ENCODE results near the gene MC1R. TPM values are rescaled to one million over a fixed set of nuclear protein-coding genes. Genes with fewer than 3 reads are reported as not detected.

Gene MC1R
- total RNA-seq, 3 donors from 2014 or later (not counting 1 experiment from before 2014, with no cell fraction given): 12.3 to 22.2 (median 13.7) TPM

- Mint-ChIP-seq H3K27ac (peak overlapping the region; percentile 70 to 79), H3K4me1 (peaks cover 20 to 25% of the 10 kb centered on the region in 2 donors), H3K9me3 (no peaks in the 10 kb centered on the region), H3K36me3 (peaks cover 7% of the 10 kb centered on the region), H3K4me3 (no peak overlapping the region), H3K27me3 (ENCODE audit: low read depth in 2 of 2) (no peaks in the 10 kb centered on the region)
- Histone ChIP-seq H3K36me3 (ENCODE audit: control insufficient read depth, insufficient read depth, low read length) (peaks cover 65% of the 10 kb centered on the region), H3K9me3 (ENCODE audit: control insufficient read depth, insufficient read depth, low read length) (no peaks in the 10 kb centered on the region), H3K4me1 (ENCODE audit: control insufficient read depth, insufficient read depth, low read length) (no peaks in the 10 kb centered on the region), H3K4me3 (ENCODE audit: low read length) (no peak overlapping the region), H3K27ac (ENCODE audit: low read length) (no peak overlapping the region), H3K27me3 (ENCODE audit: control insufficient read depth, insufficient read depth, low read length) (no peaks in the 10 kb centered on the region)
- no peak for ATAC-seq
- 97% methylated on average over 8 of the region's 8 CpGs for WGBS (ENCODE audit: insufficient coverage)
- no peak for DNase-seq
- no peak for TF ChIP-seq CTCF (IDR thresholded peaks at IDR 0.05)
- intact Hi-C loops (cut with micrococcal nuclease): no loop called here
Observed at GRCh38 chr16:89884041-89884421, 34.6 kb upstream of the MC1R start.

DNA sequence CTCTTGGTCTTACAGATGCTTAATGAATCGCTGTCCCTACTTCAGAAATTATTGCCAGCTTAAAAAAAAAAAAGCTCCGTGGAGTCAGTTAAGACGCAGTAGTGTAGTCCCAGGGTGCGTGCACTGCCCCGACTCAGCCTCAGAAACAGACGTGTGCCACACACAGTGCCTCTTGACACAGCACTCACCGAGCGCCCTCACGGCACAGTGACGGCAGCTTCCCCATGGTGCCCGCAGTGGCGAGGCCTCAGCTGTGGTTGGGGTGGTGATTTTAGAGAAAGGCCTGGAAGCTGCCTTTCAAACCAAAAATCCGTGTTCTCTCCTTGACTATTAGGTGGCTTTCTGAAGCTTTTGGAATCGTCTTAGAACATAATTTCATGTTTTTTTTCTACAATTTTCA is 31.4 kb upstream of the MC1R start:
- H3K36me3 ChIP-seq (ENCODE audit: control insufficient read depth, insufficient read depth, low read length): peaks cover 65% of the 10 kb centered on the region
- 99% methylated on average over 14 of the region's 14 CpGs for WGBS (ENCODE audit: insufficient coverage)
- H3K4me3 Mint-ChIP-seq: no peak overlapping the region
- no peaks in the 10 kb centered on the region for H3K27me3 Mint-ChIP-seq (ENCODE audit: low read depth in 2 of 2)
- DNase-seq (no peak), ATAC-seq (no peak)
- peaks cover 28 to 32% of the 10 kb centered on the region in 2 donors for H3K4me1 Mint-ChIP-seq
- intact Hi-C loops (cut with micrococcal nuclease): no loop called here
- H3K27ac Mint-ChIP-seq: peak overlapping the region in 1 of 2 donors; percentile 29
- H3K27me3 ChIP-seq (ENCODE audit: control insufficient read depth, insufficient read depth, low read length): no peaks in the 10 kb centered on the region
- peaks cover 7% of the 10 kb centered on the region for H3K4me1 ChIP-seq (ENCODE audit: control insufficient read depth, insufficient read depth, low read length)
- no peaks in the 10 kb centered on the region for H3K9me3 ChIP-seq (ENCODE audit: control insufficient read depth, insufficient read depth, low read length)
- no peak overlapping the region for H3K4me3 ChIP-seq (ENCODE audit: low read length)
- H3K36me3 Mint-ChIP-seq: peaks cover 7% of the 10 kb centered on the region
- H3K9me3 Mint-ChIP-seq: no peaks in the 10 kb centered on the region
- no peak overlapping the region for H3K27ac ChIP-seq (ENCODE audit: low read length)
- TF ChIP-seq CTCF (IDR thresholded peaks at IDR 0.05): no peak

GRCh38 chr16:89890200-89890599 is 28.5 kb upstream of the MC1R start:
- Mint-ChIP-seq H3K4me3 (no peak overlapping the region), H3K27ac (peak overlapping the region; percentile 30 to 31), H3K36me3 (peaks cover 3% of the 10 kb centered on the region), H3K4me1 (peaks cover 12 to 15% of the 10 kb centered on the region in 2 donors), H3K27me3 (ENCODE audit: low read depth in 2 of 2) (no peaks in the 10 kb centered on the region), H3K9me3 (no peaks in the 10 kb centered on the region)
- ATAC-seq: peak in 2 of 3 donors; percentile 25 to 41
- TF ChIP-seq CTCF (IDR thresholded peaks at IDR 0.05): no peak
- Histone ChIP-seq H3K27ac (ENCODE audit: low read length) (no peak overlapping the region), H3K4me3 (ENCODE audit: low read length) (no peak overlapping the region), H3K4me1 (ENCODE audit: control insufficient read depth, insufficient read depth, low read length) (peaks cover 7% of the 10 kb centered on the region), H3K36me3 (ENCODE audit: control insufficient read depth, insufficient read depth, low read length) (peaks cover 65% of the 10 kb centered on the region), H3K27me3 (ENCODE audit: control insufficient read depth, insufficient read depth, low read length) (no peaks in the 10 kb centered on the region), H3K9me3 (ENCODE audit: control insufficient read depth, insufficient read depth, low read length) (no peaks in the 10 kb centered on the region)
- 34% methylated on average over 7 of the region's 9 CpGs for WGBS (ENCODE audit: insufficient coverage)
- intact Hi-C loops (cut with micrococcal nuclease): no loop called here
- DNase-seq: peak in 1 of 2 donors; percentile 30

Data from natural killer cell (primary cell).